A549 (cell line): Measurements from ENCODE around the gene ZFHX3. TPM values are rescaled to one million over a fixed set of nuclear protein-coding genes. Genes with fewer than 3 reads are reported as not detected.
A peak's percentile ranks its signal among the peaks of the same experiment; 100 is the strongest.

ENCODE experiments used
- ATAC-seq, 2 experiments: fragments of 200-7000 bp in 1 of 2; fragments of >200 bp in 1 of 2; cut with Nextera tagmentation in 1 of 2; cut with Tn5 transposase in 1 of 2; 3 replicates each; pipeline versions ENCODE4 v1.8.0 to v1.9.1; 2018 to 2020; ENCODE audit warnings: mild to moderate bottlenecking in 1 of 2, moderate library complexity in 1 of 2
- CTCF ChIA-PET: fragments of 300-600 bp; sonication (Branson Sonifier 250); formaldehyde crosslinking; extraction: SDS; loops from one replicate; lab custom pipeline; 2021; ENCODE audit warnings: antibody characterized with exemption, inconsistent platforms; lab: Yijun Ruan, JAX
- POLR2A ChIA-PET: fragments of 350-600 bp; formaldehyde crosslinking; extraction: SDS; loops from one replicate; lab custom pipeline; 2021; ENCODE audit warnings: antibody characterized with exemption, inconsistent platforms; lab: Yijun Ruan, JAX
- DNase-seq, 2 experiments: peaks; one replicate each; pipeline versions ENCODE4 v3.0.0 to v3.0.0-alpha.2; 2011 to 2016; ENCODE audit warnings: low read depth in 1 of 2, low spot score in 1 of 2
- FAIRE-seq: peaks from 2 replicates; lab custom pipeline; 2011; peaks lifted over from hg19 to GRCh38; lab: Jason Lieb, UNC
- H3K27ac ChIP-seq, 2 experiments: fragments of >200 bp; sonication (Bioruptor Twin); formaldehyde crosslinking; 3 replicates each; pipeline ENCODE4 v1.5.1; 2016 to 2017
- H3K4me1 ChIP-seq: fragments of >200 bp; sonication (Bioruptor Twin); formaldehyde crosslinking; 3 replicates; pipeline ENCODE4 v1.6.1; 2016
- H3K4me2 ChIP-seq: fragments of >200 bp; sonication (Bioruptor Twin); formaldehyde crosslinking; 3 replicates; pipeline ENCODE4 v1.6.1; 2016
- H3K4me3 ChIP-seq: fragments of >200 bp; sonication (Bioruptor Twin); formaldehyde crosslinking; 3 replicates; pipeline ENCODE4 v1.5.1; 2016
- H3K9me3 ChIP-seq: fragments of >200 bp; sonication (Bioruptor Twin); formaldehyde crosslinking; 3 replicates; pipeline ENCODE4 v1.6.1; 2016
- BHLHE40 ChIP-seq: IDR thresholded peaks from 2 replicates; pipeline ENCODE4 v1.6.1; 2012; ENCODE audit warnings: low read depth, low read length, inconsistent platforms
- CEBPB ChIP-seq, 2 experiments: fragments of >200 bp in 1 of 2; sonication (Bioruptor Twin) in 1 of 2; formaldehyde crosslinking in 1 of 2; IDR thresholded peaks; 2 replicates each; pipeline ENCODE4 v1.6.1; 2012 to 2016
- FOSB ChIP-seq: fragments of 250-450 bp; sonication (Bioruptor Pico); IDR thresholded peaks from 2 replicates; pipeline ENCODE4 v1.5.0; 2020; ENCODE audit warnings: mild to moderate bottlenecking, moderate library complexity
- GATA3 ChIP-seq: IDR thresholded peaks from 2 replicates; pipeline ENCODE4 v1.6.1; 2012; ENCODE audit warnings: borderline replicate concordance
- MYC ChIP-seq: IDR thresholded peaks from 2 replicates; pipeline ENCODE4 v1.6.1; 2012; ENCODE audit warnings: mild to moderate bottlenecking, inconsistent platforms, low read length, improper control_type of control experiment, borderline replicate concordance
- PBX3 ChIP-seq: IDR thresholded peaks from 2 replicates; pipeline ENCODE4 v1.6.1; 2012
- RAD21 ChIP-seq, 2 experiments: fragments of >200 bp in 1 of 2; sonication (Bioruptor Twin) in 1 of 2; formaldehyde crosslinking in 1 of 2; IDR thresholded peaks in 1 of 2; conservative IDR thresholded peaks in 1 of 2; 2 replicates in 1 of 2; 3 replicates in 1 of 2; pipeline ENCODE4 v1.6.1; 2012 to 2018; ENCODE audit warnings: inconsistent platforms in 1 of 2
- RNF2 ChIP-seq: fragments of 200-600 bp; sonication (generic); IDR thresholded peaks from 2 replicates; pipeline ENCODE4 v1.6.1; 2016; ENCODE audit warnings: low read depth, mild to moderate bottlenecking, antibody characterized with exemption, moderate library complexity, borderline replicate concordance
- WGBS: methylation state at CpG from one replicate; pipeline ENCODE4 v1.1.6; 2017; ENCODE audit errors: missing lambda C conversion rate; 5-methylcytosine and 5-hydroxymethylcytosine counted together
- polyA plus RNA-seq, 4 experiments: library from polyadenylated mRNA; depleted of rRNA in 3 of 4; stranded (reverse); fragments of >200 nt; fragmentation: RNase III in 1 of 4; extraction: RNeasy Plus Mini Kit Qiagen cat#74134 plus additional on column Dnase treatment in 1 of 4; gene quantifications; 2 replicates in 3 of 4; 3 replicates in 1 of 4; pipeline ENCODE4 v1.2.3, GENCODE V29; 2011 to 2017
- TF ChIP-seq, protein P1 (sequence below): IDR thresholded peaks from 2 replicates; pipeline ENCODE4 v1.6.1; 2012; ENCODE audit warnings: low read depth, borderline replicate concordance
- TF ChIP-seq, protein P2 (sequence below): fragments of >200 bp; sonication (Bioruptor Twin); formaldehyde crosslinking; IDR thresholded peaks from 3 replicates; pipeline ENCODE4 v1.5.1; 2016
- TF ChIP-seq, protein P3 (sequence below): fragments of 200-600 bp; sonication (generic); IDR thresholded peaks from 2 replicates; pipeline ENCODE4 v1.6.1; 2016; ENCODE audit warnings: antibody characterized with exemption, mild to moderate bottlenecking, moderate library complexity

The ZFHX3 gene
- polyA plus RNA-seq, 2 of the 4 experiments (the other 2 are of a cell fraction) = 3.9 to 6.5 TPM

DNA sequence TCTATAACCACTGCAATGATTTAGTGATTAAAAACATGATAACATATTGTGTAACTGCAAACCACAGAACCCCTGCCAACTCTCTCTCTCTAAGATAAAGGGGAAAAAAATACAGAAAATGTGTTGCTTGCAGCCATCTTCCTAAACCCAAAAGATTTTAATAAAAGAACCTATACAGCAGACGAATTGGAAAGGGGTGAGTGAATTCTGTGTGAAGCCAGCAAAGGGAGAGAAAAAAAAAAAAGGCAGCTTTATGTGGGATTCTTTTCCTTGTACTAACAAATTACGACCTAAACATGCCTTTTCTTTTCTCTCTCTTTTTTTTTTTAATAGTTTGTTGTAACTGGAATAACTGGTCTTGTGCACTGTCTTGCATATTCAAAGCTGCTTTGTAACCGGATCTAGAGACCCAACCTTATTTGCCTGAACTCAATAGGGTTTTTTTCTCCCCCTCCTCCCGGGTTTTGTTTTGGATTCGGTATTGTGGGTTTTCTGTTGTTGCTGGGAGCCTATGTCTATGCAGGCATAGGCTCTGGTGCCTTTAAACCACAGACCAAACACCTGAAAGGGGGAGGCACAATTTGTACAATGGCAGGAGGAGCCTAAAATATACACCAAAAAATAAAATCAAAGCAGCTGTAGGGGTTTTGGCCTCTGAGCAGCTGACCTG, 7.0 kb upstream of the ZFHX3 start:
- H3K4me1 ChIP-seq = peaks cover 55% of the 10 kb centered on the region
- CTCF ChIA-PET = interaction anchor here (0.6 to 2.7 kb wide), 12 partner anchors 17 to 711 kb away, joined by 3 to 10 read pairs (median 4); no protein-coding TSS in a partner anchor
- peak overlapping the region; percentile 84 for H3K4me3 ChIP-seq
- TF ChIP-seq GATA3 (peak; percentile 46; the same call in 1 of the 2 replicates), FOSB (CRISPR knock-in tag) (0 out of 2 replicates have a peak, but pooled peaks have one; percentile 6), RAD21 (conservative IDR thresholded peaks at IDR 0.05 in 1 of 2, IDR thresholded peaks at IDR 0.05 in 1 of 2) (no peak), CEBPB (IDR thresholded peaks at IDR 0.05) (peak; percentile 44 to 69; a peak in 2 of 4 replicates)
- TF ChIP-seq, all 56 proteins: peak for 3
- WGBS = 3% methylated on average over 5 of the region's 5 CpGs
- Histone ChIP-seq H3K27ac (peak overlapping the region; percentile 99), H3K9me3 (no peaks in the 10 kb centered on the region), H3K4me2 (peak overlapping the region; percentile 99)
- POLR2A ChIA-PET = interaction anchor here (0.6 to 7.8 kb wide), 12 partner anchors 8 to 206 kb away, joined by 3 to 63 read pairs (median 4); no protein-coding TSS in a partner anchor
- ATAC-seq (peak in 1 of 2 experiments; percentile 12; a peak in 3 of 6 replicates), FAIRE-seq (no peak), DNase-seq (no peak)

- H3K4me3 ChIP-seq = peak overlapping the region; percentile 84
- TF ChIP-seq FOSB (CRISPR knock-in tag) = peak; percentile 28; the same call in 1 of the 2 replicates
- TF ChIP-seq MYC = no peak
- no peak for TF ChIP-seq BHLHE40
- no peak for TF ChIP-seq RNF2
- TF ChIP-seq, all 56 proteins: peak for 1
- ATAC-seq = 0 out of 6 replicates have a peak, but pooled peaks of 1 of the 2 experiments have one; percentile 2
- DNase-seq = peak in 1 of 2 experiments; percentile 45
- WGBS = 4% methylated on average over 6 of the region's 6 CpGs
- Histone ChIP-seq H3K9me3 (no peaks in the 10 kb centered on the region), H3K4me2 (peak overlapping the region; percentile 99), H3K27ac (peak overlapping the region; percentile 99), H3K4me1 (peaks cover 55% of the 10 kb centered on the region)
- FAIRE-seq = no peak
- ChIA-PET CTCF (interaction anchor here (0.6 to 1.8 kb wide), 12 partner anchors 9 to 279 kb away, joined by 3 to 5 read pairs (median 4); no protein-coding TSS in a partner anchor), POLR2A (interaction anchor here (0.6 to 7.8 kb wide), 9 partner anchors 16 to 161 kb away, joined by 3 to 63 read pairs (median 4); no protein-coding TSS in a partner anchor)
Observed at GRCh38 chr16:73054498-73054812, 6.5 kb upstream of the ZFHX3 start.

GRCh38 chr16:73054125-73054484, 6.2 kb upstream of the ZFHX3 start:
- FAIRE-seq (no peak), DNase-seq (peak in 1 of 2 experiments; percentile 62), ATAC-seq (peak in 1 of 2 experiments; percentile 6; a peak in 3 of 6 replicates)
- Histone ChIP-seq H3K4me3 (peak overlapping the region; percentile 84), H3K4me1 (peaks cover 57% of the 10 kb centered on the region), H3K27ac (peak overlapping the region; percentile 99), H3K4me2 (peak overlapping the region; percentile 99), H3K9me3 (no peaks in the 10 kb centered on the region)
- TF ChIP-seq, protein P1, sequence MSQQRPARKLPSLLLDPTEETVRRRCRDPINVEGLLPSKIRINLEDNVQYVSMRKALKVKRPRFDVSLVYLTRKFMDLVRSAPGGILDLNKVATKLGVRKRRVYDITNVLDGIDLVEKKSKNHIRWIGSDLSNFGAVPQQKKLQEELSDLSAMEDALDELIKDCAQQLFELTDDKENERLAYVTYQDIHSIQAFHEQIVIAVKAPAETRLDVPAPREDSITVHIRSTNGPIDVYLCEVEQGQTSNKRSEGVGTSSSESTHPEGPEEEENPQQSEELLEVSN = no peak
- TF ChIP-seq, protein P2, sequence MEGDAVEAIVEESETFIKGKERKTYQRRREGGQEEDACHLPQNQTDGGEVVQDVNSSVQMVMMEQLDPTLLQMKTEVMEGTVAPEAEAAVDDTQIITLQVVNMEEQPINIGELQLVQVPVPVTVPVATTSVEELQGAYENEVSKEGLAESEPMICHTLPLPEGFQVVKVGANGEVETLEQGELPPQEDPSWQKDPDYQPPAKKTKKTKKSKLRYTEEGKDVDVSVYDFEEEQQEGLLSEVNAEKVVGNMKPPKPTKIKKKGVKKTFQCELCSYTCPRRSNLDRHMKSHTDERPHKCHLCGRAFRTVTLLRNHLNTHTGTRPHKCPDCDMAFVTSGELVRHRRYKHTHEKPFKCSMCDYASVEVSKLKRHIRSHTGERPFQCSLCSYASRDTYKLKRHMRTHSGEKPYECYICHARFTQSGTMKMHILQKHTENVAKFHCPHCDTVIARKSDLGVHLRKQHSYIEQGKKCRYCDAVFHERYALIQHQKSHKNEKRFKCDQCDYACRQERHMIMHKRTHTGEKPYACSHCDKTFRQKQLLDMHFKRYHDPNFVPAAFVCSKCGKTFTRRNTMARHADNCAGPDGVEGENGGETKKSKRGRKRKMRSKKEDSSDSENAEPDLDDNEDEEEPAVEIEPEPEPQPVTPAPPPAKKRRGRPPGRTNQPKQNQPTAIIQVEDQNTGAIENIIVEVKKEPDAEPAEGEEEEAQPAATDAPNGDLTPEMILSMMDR = peak; percentile 32; the same call in 2 of the 3 replicates
- TF ChIP-seq, protein P3, sequence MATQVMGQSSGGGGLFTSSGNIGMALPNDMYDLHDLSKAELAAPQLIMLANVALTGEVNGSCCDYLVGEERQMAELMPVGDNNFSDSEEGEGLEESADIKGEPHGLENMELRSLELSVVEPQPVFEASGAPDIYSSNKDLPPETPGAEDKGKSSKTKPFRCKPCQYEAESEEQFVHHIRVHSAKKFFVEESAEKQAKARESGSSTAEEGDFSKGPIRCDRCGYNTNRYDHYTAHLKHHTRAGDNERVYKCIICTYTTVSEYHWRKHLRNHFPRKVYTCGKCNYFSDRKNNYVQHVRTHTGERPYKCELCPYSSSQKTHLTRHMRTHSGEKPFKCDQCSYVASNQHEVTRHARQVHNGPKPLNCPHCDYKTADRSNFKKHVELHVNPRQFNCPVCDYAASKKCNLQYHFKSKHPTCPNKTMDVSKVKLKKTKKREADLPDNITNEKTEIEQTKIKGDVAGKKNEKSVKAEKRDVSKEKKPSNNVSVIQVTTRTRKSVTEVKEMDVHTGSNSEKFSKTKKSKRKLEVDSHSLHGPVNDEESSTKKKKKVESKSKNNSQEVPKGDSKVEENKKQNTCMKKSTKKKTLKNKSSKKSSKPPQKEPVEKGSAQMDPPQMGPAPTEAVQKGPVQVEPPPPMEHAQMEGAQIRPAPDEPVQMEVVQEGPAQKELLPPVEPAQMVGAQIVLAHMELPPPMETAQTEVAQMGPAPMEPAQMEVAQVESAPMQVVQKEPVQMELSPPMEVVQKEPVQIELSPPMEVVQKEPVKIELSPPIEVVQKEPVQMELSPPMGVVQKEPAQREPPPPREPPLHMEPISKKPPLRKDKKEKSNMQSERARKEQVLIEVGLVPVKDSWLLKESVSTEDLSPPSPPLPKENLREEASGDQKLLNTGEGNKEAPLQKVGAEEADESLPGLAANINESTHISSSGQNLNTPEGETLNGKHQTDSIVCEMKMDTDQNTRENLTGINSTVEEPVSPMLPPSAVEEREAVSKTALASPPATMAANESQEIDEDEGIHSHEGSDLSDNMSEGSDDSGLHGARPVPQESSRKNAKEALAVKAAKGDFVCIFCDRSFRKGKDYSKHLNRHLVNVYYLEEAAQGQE = no peak
- TF ChIP-seq PBX3 = no peak
- POLR2A ChIA-PET = interaction anchor here (0.6 to 7.8 kb wide), 9 partner anchors 8 to 388 kb away, joined by 3 to 63 read pairs (median 3); no protein-coding TSS in a partner anchor
- 2% methylated on average over 10 of the region's 10 CpGs for WGBS
- CTCF ChIA-PET = interaction anchor here (0.6 to 1.8 kb wide), 13 partner anchors 10 to 279 kb away, joined by 3 to 5 read pairs (median 3); no protein-coding TSS in a partner anchor
